ENCODE data around the gene ZP3.

DNA sequence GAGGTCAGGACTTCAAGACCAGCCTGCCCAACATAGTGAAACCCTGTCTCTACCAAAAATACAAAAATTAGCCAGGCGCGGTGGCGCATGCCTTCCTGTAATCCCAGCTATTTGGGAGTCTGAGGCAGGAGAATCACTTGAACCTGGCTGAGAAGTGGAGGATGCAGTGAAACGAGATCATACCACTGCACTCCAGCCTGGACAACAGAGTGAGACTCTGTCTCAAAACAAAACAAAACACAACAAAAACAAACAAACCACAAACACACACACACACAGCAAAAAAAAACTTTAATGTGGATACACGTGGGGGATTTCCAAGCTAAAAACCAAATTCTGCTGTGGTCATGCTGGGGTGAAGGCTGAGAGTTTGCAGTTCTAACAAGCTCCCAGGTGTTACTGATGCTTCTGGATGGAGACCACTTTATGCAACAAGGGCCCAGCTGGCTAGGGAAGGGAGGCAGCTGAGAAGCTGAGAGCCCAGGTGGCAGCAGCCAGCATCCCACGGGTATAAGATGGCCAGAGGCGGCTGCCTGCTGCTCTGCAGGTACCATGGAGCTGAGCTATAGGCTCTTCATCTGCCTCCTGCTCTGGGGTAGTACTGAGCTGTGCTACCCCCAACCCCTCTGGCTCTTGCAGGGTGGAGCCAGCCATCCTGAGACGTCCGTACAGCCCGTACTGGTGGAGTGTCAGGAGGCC, at the start of gene ZP3:
- TF ChIP-seq, protein P1, sequence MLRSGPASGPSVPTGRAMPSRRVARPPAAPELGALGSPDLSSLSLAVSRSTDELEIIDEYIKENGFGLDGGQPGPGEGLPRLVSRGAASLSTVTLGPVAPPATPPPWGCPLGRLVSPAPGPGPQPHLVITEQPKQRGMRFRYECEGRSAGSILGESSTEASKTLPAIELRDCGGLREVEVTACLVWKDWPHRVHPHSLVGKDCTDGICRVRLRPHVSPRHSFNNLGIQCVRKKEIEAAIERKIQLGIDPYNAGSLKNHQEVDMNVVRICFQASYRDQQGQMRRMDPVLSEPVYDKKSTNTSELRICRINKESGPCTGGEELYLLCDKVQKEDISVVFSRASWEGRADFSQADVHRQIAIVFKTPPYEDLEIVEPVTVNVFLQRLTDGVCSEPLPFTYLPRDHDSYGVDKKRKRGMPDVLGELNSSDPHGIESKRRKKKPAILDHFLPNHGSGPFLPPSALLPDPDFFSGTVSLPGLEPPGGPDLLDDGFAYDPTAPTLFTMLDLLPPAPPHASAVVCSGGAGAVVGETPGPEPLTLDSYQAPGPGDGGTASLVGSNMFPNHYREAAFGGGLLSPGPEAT (IDR thresholded peaks at IDR 0.05; ENCODE audit: low read depth) = no peak
- TF ChIP-seq, protein P2, sequence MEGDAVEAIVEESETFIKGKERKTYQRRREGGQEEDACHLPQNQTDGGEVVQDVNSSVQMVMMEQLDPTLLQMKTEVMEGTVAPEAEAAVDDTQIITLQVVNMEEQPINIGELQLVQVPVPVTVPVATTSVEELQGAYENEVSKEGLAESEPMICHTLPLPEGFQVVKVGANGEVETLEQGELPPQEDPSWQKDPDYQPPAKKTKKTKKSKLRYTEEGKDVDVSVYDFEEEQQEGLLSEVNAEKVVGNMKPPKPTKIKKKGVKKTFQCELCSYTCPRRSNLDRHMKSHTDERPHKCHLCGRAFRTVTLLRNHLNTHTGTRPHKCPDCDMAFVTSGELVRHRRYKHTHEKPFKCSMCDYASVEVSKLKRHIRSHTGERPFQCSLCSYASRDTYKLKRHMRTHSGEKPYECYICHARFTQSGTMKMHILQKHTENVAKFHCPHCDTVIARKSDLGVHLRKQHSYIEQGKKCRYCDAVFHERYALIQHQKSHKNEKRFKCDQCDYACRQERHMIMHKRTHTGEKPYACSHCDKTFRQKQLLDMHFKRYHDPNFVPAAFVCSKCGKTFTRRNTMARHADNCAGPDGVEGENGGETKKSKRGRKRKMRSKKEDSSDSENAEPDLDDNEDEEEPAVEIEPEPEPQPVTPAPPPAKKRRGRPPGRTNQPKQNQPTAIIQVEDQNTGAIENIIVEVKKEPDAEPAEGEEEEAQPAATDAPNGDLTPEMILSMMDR (IDR thresholded peaks at IDR 0.05 in 2 of 3, conservative IDR thresholded peaks at IDR 0.05 in 1 of 3; ENCODE audit: control insufficient read depth in 2 of 3, extremely low read depth in 1 of 3, insufficient read depth in 1 of 3, low read depth in 3 of 3, low read length in 3 of 3) = no peak
- TF ChIP-seq SIN3A (IDR thresholded peaks at IDR 0.05; ENCODE audit: low read depth, low read length) = no peak
- TF ChIP-seq FOS (IDR thresholded peaks at IDR 0.05; ENCODE audit: borderline replicate concordance, extremely low read depth, insufficient read length) = no peak
- TF ChIP-seq ZNF24 (IDR thresholded peaks at IDR 0.05) = no peak
- TF ChIP-seq SIX5 (IDR thresholded peaks at IDR 0.05; ENCODE audit: low read depth, low read length, severe bottlenecking) = no peak
- no peak for TF ChIP-seq POLR2A (IDR thresholded peaks at IDR 0.05; ENCODE audit: low read depth, low read length)
- TF ChIP-seq, protein P3, sequence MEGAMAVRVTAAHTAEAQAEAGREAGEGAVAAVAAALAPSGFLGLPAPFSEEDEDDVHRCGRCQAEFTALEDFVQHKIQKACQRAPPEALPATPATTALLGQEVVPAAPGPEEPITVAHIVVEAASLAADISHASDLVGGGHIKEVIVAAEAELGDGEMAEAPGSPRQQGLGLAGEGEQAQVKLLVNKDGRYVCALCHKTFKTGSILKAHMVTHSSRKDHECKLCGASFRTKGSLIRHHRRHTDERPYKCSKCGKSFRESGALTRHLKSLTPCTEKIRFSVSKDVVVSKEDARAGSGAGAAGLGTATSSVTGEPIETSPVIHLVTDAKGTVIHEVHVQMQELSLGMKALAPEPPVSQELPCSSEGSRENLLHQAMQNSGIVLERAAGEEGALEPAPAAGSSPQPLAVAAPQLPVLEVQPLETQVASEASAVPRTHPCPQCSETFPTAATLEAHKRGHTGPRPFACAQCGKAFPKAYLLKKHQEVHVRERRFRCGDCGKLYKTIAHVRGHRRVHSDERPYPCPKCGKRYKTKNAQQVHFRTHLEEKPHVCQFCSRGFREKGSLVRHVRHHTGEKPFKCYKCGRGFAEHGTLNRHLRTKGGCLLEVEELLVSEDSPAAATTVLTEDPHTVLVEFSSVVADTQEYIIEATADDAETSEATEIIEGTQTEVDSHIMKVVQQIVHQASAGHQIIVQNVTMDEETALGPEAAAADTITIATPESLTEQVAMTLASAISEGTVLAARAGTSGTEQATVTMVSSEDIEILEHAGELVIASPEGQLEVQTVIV (IDR thresholded peaks at IDR 0.05; ENCODE audit: borderline replicate concordance, partially characterized antibody) = no peak
- TF ChIP-seq RAD21 (IDR thresholded peaks at IDR 0.05; ENCODE audit: insufficient read depth, low read depth, low read length) = no peak
- TF ChIP-seq, protein P4, sequence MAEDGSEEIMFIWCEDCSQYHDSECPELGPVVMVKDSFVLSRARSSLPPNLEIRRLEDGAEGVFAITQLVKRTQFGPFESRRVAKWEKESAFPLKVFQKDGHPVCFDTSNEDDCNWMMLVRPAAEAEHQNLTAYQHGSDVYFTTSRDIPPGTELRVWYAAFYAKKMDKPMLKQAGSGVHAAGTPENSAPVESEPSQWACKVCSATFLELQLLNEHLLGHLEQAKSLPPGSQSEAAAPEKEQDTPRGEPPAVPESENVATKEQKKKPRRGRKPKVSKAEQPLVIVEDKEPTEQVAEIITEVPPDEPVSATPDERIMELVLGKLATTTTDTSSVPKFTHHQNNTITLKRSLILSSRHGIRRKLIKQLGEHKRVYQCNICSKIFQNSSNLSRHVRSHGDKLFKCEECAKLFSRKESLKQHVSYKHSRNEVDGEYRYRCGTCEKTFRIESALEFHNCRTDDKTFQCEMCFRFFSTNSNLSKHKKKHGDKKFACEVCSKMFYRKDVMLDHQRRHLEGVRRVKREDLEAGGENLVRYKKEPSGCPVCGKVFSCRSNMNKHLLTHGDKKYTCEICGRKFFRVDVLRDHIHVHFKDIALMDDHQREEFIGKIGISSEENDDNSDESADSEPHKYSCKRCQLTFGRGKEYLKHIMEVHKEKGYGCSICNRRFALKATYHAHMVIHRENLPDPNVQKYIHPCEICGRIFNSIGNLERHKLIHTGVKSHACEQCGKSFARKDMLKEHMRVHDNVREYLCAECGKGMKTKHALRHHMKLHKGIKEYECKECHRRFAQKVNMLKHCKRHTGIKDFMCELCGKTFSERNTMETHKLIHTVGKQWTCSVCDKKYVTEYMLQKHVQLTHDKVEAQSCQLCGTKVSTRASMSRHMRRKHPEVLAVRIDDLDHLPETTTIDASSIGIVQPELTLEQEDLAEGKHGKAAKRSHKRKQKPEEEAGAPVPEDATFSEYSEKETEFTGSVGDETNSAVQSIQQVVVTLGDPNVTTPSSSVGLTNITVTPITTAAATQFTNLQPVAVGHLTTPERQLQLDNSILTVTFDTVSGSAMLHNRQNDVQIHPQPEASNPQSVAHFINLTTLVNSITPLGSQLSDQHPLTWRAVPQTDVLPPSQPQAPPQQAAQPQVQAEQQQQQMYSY (CRISPR knock-in tag; IDR thresholded peaks at IDR 0.05) = no peak
- no peak for TF ChIP-seq EP300 (IDR thresholded peaks at IDR 0.05; ENCODE audit: borderline replicate concordance in 1 of 2, control insufficient read depth in 1 of 2, low read depth in 2 of 2, low read length in 2 of 2)

Measured in GM12878 (cell line).